GM10847 (cell line): Measurements from ENCODE around the gene GINS2.

Experiments
- POLR2A ChIP-seq: IDR thresholded peaks from 2 replicates; pipeline ENCODE4 v1.6.1; 2011; ENCODE audit not compliant: insufficient read length; ENCODE audit errors: extremely low read depth

Gene GINS2

DNA sequence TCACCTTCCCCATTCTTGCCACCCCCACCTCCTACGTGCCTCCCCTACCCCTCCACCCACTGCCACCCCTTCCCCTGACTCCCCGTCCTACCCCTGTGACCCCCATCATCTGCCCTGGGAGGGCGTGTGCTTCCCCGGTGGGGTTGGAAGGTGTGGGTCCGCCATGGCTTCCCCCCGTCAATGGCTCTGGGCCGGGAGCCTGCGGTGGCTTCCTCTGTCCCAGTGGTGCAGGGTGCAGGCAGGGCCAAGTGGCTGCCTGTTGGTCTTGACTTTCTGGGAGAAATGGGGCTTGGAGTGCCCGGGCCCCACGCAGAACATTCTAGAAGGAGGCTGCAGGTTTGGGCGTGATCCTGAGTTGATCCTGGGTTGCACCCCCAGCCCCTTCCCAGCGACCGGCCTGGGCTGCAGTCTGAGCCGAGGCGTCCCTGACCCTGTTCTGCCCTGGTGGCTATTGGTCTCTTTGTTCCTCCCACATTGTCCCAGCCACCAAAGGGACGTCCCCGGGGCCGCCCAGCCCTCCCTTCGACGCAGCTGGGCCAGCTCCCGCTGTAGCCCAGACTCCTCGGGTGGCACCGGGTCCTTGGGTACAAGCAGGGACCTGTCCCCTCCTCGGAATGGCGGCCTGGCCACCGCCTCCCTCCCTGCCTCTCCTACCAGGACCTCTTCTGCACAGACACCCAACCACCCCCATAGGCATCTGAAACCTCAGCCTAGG, 49.9 kb downstream of the GINS2 start:
- no peak for TF ChIP-seq POLR2A

DNA sequence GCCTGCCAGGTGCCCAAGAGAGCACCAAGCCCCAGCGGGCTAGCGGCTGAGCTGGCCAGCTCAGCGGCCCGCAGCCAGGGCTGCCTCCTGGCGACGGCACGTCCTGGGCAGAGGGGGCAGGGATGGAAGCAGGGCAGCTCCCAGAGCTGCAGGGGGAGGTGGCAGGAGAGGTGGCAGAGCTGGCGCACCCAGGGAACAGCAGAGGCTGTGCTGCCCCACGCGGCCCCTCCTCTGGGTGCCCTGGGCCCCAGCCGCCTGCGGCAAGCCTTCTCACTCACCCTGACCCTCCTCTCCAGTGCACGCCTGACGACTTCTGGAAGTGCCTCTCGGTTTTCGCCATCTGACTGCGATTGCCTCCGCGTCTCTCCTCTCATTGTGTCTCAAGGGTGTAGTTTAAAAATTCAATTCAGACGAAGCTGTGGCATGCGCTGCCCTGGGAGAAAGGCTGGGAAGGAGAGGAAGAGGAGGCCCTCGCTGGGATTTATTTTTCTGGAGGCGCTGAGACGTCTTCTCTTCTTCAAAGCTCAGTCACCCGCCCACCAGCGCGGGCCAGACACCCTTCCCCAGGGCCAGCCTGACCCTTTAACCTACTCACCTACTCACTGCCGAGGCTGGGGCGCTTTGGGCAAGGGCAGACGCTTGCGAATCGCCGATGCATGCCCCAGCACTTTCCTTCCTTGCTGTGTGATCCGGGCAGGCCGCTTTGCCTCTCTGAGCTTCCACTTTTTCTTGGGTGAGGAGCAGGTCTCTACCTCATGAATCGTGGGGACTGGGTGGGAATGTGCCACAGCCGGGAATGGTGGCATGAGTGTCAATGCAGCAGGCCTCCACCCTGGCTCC, 50.7 kb downstream of the GINS2 start:
- no peak for TF ChIP-seq POLR2A

- no peak for TF ChIP-seq POLR2A
Observed at GRCh38 chr16:85637061-85637807, 51.5 kb downstream of the GINS2 start.

- TF ChIP-seq POLR2A, result no peak
Observed at GRCh38 chr16:85636234-85636812, 52.4 kb downstream of the GINS2 start.

- TF ChIP-seq POLR2A, result no peak
Observed at GRCh38 chr16:85635545-85636140, 53.1 kb downstream of the GINS2 start.

- TF ChIP-seq POLR2A, result no peak
Observed at GRCh38 chr16:85634747-85635544, 53.8 kb downstream of the GINS2 start.

- TF ChIP-seq POLR2A, result no peak
Observed at GRCh38 chr16:85633888-85634287, 54.9 kb downstream of the GINS2 start.

DNA sequence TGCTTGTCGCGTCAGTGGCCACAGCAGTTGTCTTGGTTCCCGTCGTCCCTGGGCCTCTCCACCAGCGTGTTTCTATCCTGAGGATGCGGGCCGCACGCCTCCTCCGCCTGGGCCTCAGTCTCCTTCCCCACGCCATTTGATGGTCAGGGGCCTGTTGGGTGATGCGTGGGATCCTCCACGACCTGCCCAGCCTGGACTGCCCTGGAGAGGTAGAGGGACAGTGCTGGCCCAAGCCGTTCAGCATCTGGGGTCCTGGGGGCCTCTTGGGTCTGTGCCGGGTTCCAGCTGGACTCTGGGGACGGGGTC, 55.4 kb downstream of the GINS2 start:
- TF ChIP-seq POLR2A, result no peak

- no peak for TF ChIP-seq POLR2A
Observed at GRCh38 chr16:85632709-85633437, 55.9 kb downstream of the GINS2 start.

DNA sequence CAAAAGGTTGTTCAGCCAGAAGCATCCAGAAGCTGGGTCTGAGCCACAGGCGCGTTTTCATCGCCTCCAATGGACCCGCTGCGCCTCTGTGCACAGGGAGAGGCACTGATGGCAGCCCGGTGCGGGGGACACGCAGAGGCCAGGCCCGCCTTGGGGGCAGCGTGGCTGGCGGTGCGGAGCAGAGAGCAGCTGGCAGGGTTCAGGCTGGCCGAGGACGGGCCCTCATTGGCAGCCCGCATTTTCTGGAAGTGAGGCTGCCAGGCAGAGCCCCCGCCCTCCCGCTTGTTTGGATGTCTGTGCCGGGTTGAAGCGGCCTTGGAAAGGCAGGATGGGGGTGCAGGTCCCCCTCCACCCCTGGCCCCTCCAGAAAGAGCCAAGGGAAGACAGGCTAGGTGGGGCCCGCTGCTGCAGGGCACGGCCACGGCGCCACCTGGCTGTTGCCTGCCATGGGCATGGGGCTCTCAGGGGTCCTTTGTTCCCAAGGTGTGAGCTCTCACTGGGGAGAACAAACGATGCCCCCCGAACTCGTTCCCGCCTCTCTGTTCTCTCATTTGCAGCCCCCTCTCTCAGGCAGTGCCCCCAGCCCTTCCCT, 56.9 kb downstream of the GINS2 start:
- no peak for TF ChIP-seq POLR2A

DNA sequence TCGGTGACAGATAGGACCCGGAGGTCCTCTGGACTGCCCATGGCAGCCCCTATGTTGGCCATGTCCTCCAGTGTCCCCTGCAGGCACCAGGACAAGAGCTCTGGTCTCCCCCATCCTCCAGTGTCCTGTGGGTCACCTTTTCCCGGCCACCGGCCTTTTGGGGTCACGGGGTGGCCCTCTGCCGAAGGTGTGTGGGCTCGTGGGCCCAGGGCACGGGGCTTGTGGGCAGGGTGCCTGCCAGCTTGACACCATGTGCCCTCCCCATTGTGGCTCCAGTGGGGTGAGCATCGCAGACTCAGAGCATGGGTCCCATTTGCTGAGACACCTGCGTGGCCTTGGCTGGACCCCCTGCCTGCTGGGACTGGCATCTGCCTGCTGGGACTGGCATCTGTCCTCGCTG, 57.5 kb downstream of the GINS2 start:
- TF ChIP-seq POLR2A, result no peak

DNA sequence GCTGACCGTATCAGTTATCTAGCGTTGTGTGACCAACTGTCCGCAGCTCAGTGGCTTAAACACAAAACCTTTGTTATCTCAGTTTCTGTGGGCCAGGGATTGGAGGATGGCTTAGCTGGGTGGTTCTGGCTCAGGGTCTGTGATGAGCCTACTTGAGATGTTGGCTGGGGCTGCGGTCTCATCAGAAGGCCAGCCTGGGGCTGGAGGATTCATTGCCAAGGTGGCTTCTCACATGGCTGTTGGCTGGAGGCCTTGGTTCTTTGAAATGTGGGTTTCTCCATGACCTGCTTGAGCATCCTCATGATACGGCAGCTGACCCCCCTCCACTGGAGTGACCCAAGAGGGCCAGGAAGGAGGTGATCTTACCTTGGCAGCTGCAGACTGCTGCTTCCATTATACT, 58.9 kb downstream of the GINS2 start:
- no peak for TF ChIP-seq POLR2A

DNA sequence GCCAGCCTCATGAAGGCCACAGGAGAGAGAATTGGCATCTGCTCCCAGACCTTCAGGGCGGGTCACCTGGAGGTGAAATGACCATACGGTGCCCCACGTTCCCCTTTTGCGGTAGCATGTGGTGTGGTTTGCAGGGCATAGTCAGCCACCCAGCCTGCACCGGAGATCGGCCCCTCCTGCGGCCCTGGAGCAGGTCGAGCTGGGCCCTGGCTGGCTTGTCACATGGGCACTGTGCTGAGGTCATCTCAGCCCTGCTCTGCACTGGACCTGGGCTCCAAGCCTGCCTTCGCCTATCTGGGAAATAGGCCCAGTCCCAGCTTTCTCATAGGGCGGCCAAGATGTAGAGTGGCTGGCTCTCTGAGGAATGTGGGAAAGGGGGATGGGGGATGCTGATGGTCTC, 59.4 kb downstream of the GINS2 start:
- TF ChIP-seq POLR2A, result no peak

DNA sequence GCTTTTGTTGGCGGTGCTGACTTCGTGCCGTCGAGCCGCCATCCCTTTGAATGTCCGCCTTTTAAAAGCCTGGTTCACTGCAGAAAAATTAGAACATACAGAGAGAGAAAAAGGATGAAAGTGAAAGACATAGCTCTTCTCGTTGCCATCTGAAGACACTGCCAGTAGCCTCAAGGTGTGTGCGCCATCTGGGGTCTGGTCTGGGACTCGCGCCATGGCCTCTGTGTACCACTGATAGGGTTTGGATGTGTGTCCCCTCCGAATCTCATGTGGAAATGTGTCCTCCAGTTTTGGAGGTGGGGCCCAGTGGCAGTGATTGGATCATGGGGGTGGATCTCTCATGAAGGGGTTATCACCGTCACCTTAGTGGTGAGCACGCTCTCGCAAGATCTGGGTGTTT, 60.1 kb downstream of the GINS2 start:
- TF ChIP-seq POLR2A, result no peak

DNA sequence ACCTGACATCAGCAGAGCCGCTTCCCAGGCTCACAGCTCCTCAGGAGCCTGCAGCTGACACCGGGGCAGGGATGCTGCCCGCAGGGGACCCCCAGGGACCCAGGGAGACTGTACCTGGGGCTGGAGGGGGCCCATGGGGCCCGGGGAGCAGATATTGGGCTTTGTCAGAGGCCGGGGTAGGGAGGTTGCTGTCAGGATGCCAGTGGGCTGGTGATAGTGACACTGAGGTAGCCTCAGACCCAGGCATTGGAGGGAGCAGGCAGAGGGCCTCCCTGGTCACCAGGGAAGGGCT, 60.5 kb downstream of the GINS2 start:
- TF ChIP-seq POLR2A, result no peak
